GM23248 (cell line): ENCODE measurements around the gene STAT6. TPM values are rescaled to one million over a fixed set of nuclear protein-coding genes. Genes with fewer than 3 reads are reported as not detected.

Source experiments
- DNase-seq: peaks from one replicate; pipeline ENCODE4 v3.0.0-alpha.2; 2015
- H2AFZ ChIP-seq: fragments of 200-600 bp; sonication (generic); 2 replicates; pipeline ENCODE4 v1.6.1; 2016; ENCODE audit warnings: antibody characterized with exemption
- H3F3A ChIP-seq: fragments of 200-600 bp; sonication (generic); 2 replicates; pipeline ENCODE4 v1.6.1; 2016; ENCODE audit warnings: mild to moderate bottlenecking, antibody characterized with exemption, mixed run types; ENCODE audit not compliant: insufficient read depth
- H3K27ac ChIP-seq: fragments of 200-600 bp; sonication (generic); 2 replicates; pipeline ENCODE4 v1.5.1; 2016; ENCODE audit warnings: mild to moderate bottlenecking
- H3K27me3 ChIP-seq: fragments of 200-600 bp; sonication (generic); replicated peaks from 2 replicates; pipeline ENCODE4 v1.6.1; 2016; ENCODE audit warnings: mild to moderate bottlenecking; ENCODE audit not compliant: insufficient read depth
- H3K36me3 ChIP-seq: fragments of 200-600 bp; sonication (generic); 2 replicates; pipeline ENCODE4 v1.6.1; 2016; ENCODE audit warnings: low read depth, mild to moderate bottlenecking
- H3K4me1 ChIP-seq: fragments of 200-600 bp; sonication (generic); 2 replicates; pipeline ENCODE4 v1.6.1; 2016; ENCODE audit warnings: mild to moderate bottlenecking; ENCODE audit not compliant: insufficient read depth
- H3K4me2 ChIP-seq: fragments of 200-600 bp; sonication (generic); one replicate; pipeline ENCODE4 v1.6.1; 2016; ENCODE audit warnings: mild to moderate bottlenecking; ENCODE audit not compliant: unreplicated experiment
- H3K4me3 ChIP-seq: fragments of 200-600 bp; sonication (generic); 2 replicates; pipeline ENCODE4 v1.5.1; 2016; ENCODE audit warnings: mild to moderate bottlenecking
- H3K79me2 ChIP-seq: fragments of 200-600 bp; sonication (generic); 2 replicates; pipeline ENCODE4 v1.6.1; 2016; ENCODE audit warnings: mild to moderate bottlenecking; ENCODE audit not compliant: insufficient read depth
- H3K9ac ChIP-seq: fragments of 200-600 bp; sonication (generic); 2 replicates; pipeline ENCODE4 v1.6.1; 2016; ENCODE audit warnings: mild to moderate bottlenecking
- H3K9me2 ChIP-seq: fragments of 200-600 bp; sonication (generic); 2 replicates; pipeline ENCODE4 v1.6.1; 2016; ENCODE audit warnings: mixed run types, mild to moderate bottlenecking, moderate library complexity; ENCODE audit not compliant: insufficient read depth
- H3K9me3 ChIP-seq: fragments of 200-600 bp; sonication (generic); one replicate; pipeline ENCODE4 v1.6.1; 2017; ENCODE audit warnings: low read depth
- H4K20me1 ChIP-seq: fragments of 200-600 bp; sonication (generic); 2 replicates; pipeline ENCODE4 v1.6.0; 2016; ENCODE audit not compliant: insufficient read depth
- EZH2 ChIP-seq: fragments of 200-600 bp; sonication (generic); IDR thresholded peaks from 2 replicates; pipeline ENCODE4 v1.6.1; 2018; ENCODE audit warnings: antibody characterized with exemption, mild to moderate bottlenecking; ENCODE audit not compliant: insufficient read depth, poor library complexity, severe bottlenecking
- EZH2phosphoT487 ChIP-seq: fragments of 200-600 bp; sonication (generic); IDR thresholded peaks from 2 replicates; pipeline ENCODE4 v1.6.1; 2018; ENCODE audit warnings: antibody characterized with exemption, moderate library complexity, mild to moderate bottlenecking, low read depth; ENCODE audit not compliant: insufficient read depth
- WGBS, 2 experiments: methylation state at CpG; one replicate each; pipeline ENCODE4 v1.1.6; 2015 to 2017; ENCODE audit warnings: low lambda C conversion rate in 2 of 2, low coverage in 1 of 2; ENCODE audit errors: missing lambda C conversion rate in 2 of 2; 5-methylcytosine and 5-hydroxymethylcytosine counted together
- in situ Hi-C: fragments of 300-500 bp; cut with MboI; formaldehyde crosslinking; loops from 2 replicates; pipeline ENCODE4 v1.15.0; 2020
- polyA plus RNA-seq: library from polyadenylated mRNA; unstranded; fragments of >200 nt; fragmentation: Nextera tagmentation; extraction: Ambion mirVana; gene quantifications from 2 replicates; pipeline ENCODE4 v1.2.1, GENCODE V29; 2016
- total RNA-seq: library from RNA; depleted of rRNA; stranded (reverse); fragments of >200 nt; shearing (Covaris generic); gene quantifications from 2 replicates; pipeline ENCODE4 v1.2.3, GENCODE V29; 2014

Gene STAT6
- total and polyA plus RNA-seq, 2 experiments from 2014 or later: 70.7 to 103 TPM

GRCh38 chr12:57154804-57155434 lies 43.8 kb upstream of the STAT6 start:
- H3F3A ChIP-seq: peaks cover 82% of the 10 kb centered on the region
- peaks cover 56% of the 10 kb centered on the region for H3K36me3 ChIP-seq
- no peak overlapping the region for H3K4me3 ChIP-seq
- 87 to 90% methylated on average over 5 of the region's 5 CpGs for WGBS, 2 experiments
- no peak overlapping the region for H3K4me2 ChIP-seq
- in situ Hi-C loops: no loop called here
- no peak overlapping the region for H2AFZ ChIP-seq
- H3K4me1 ChIP-seq: peaks cover 38% of the 10 kb centered on the region
- no peaks in the 10 kb centered on the region for H3K9me3 ChIP-seq
- peak overlapping the region; percentile 10; the same call in 1 of the 2 replicates for H3K27ac ChIP-seq
- H4K20me1 ChIP-seq: no peaks in the 10 kb centered on the region
- no peaks in the 10 kb centered on the region for H3K9me2 ChIP-seq
- 0 out of 2 replicates have a peak overlapping the region, but pooled peaks have one; percentile 17 for H3K9ac ChIP-seq
- no peaks in the 10 kb centered on the region for H3K27me3 ChIP-seq
- DNase-seq: no peak
- TF ChIP-seq EZH2phosphoT487 (no peak), EZH2 (no peak)
- peaks cover 89% of the 10 kb centered on the region for H3K79me2 ChIP-seq

- no peak overlapping the region for H3K4me3 ChIP-seq
- no peak for TF ChIP-seq EZH2
- TF ChIP-seq EZH2phosphoT487: no peak
- H3K79me2 ChIP-seq: peaks cover 80% of the 10 kb centered on the region
- 72 to 79% methylated on average over 6 of the region's 6 CpGs for WGBS, 2 experiments
- no peak for DNase-seq
- H3K9me2 ChIP-seq: no peaks in the 10 kb centered on the region
- no peaks in the 10 kb centered on the region for H3K9me3 ChIP-seq
- in situ Hi-C loops: no loop called here
- no peak overlapping the region for H3K4me2 ChIP-seq
- H3F3A ChIP-seq: peaks cover 85% of the 10 kb centered on the region
- H2AFZ ChIP-seq: no peak overlapping the region
- peak overlapping the region; percentile 98; the same call in 1 of the 2 replicates for H3K27ac ChIP-seq
- peaks cover 46% of the 10 kb centered on the region for H3K4me1 ChIP-seq
- H4K20me1 ChIP-seq: no peaks in the 10 kb centered on the region
- H3K27me3 ChIP-seq: no peaks in the 10 kb centered on the region
- no peak overlapping the region for H3K9ac ChIP-seq
- H3K36me3 ChIP-seq: peaks cover 53% of the 10 kb centered on the region
These were observed 42.9 kb upstream of the STAT6 start for GRCh38 chr12:57154076-57154475.

- Histone ChIP-seq H4K20me1 (no peaks in the 10 kb centered on the region), H3K4me1 (peaks cover 52% of the 10 kb centered on the region)
These were observed 42.3 kb upstream of the STAT6 start for GRCh38 chr12:57153415-57153997.

GRCh38 chr12:57152639-57153038 lies 41.5 kb upstream of the STAT6 start:
- peaks cover 61% of the 10 kb centered on the region for H3K4me1 ChIP-seq
- peak overlapping the region; percentile 98 for H3K27ac ChIP-seq
- no peaks in the 10 kb centered on the region for H3K9me3 ChIP-seq
- H2AFZ ChIP-seq: no peak overlapping the region
- peak overlapping the region; percentile 65 for H3K4me2 ChIP-seq
- peak overlapping the region; percentile 81 for H3K9ac ChIP-seq
- DNase-seq: peak; percentile 80
- peak overlapping the region; percentile 37; the same call in 1 of the 2 replicates for H3K4me3 ChIP-seq
- in situ Hi-C loops: no loop called here
- H3K27me3 ChIP-seq: no peaks in the 10 kb centered on the region
- no peaks in the 10 kb centered on the region for H3K9me2 ChIP-seq
- WGBS, 2 experiments: 7 to 16% methylated on average over 4 of the region's 4 CpGs
- no peaks in the 10 kb centered on the region for H4K20me1 ChIP-seq
- TF ChIP-seq EZH2phosphoT487 (no peak), EZH2 (no peak)
- H3K36me3 ChIP-seq: peaks cover 47% of the 10 kb centered on the region
- H3K79me2 ChIP-seq: peaks cover 77% of the 10 kb centered on the region
- H3F3A ChIP-seq: peaks cover 86% of the 10 kb centered on the region

More at GRCh38 chr12:57153415-57153997, 42.3 kb upstream of the STAT6 start:
- H3K27me3 ChIP-seq: no peaks in the 10 kb centered on the region
- 59 to 66% methylated on average over 1 of the region's 1 CpG for WGBS, 2 experiments
- peaks cover 47% of the 10 kb centered on the region for H3K36me3 ChIP-seq
- peak overlapping the region; percentile 98 for H3K27ac ChIP-seq
- H3K79me2 ChIP-seq: peaks cover 77% of the 10 kb centered on the region
- peak overlapping the region; percentile 81; the same call in 1 of the 2 replicates for H3K9ac ChIP-seq
- H3K9me2 ChIP-seq: no peaks in the 10 kb centered on the region
- no peak overlapping the region for H2AFZ ChIP-seq
- in situ Hi-C loops: no loop called here
- DNase-seq: no peak
- H3K4me2 ChIP-seq: peak overlapping the region; percentile 12
- TF ChIP-seq EZH2: no peak
- TF ChIP-seq EZH2phosphoT487: no peak
- peaks cover 84% of the 10 kb centered on the region for H3F3A ChIP-seq
- H3K9me3 ChIP-seq: no peaks in the 10 kb centered on the region
- no peak overlapping the region for H3K4me3 ChIP-seq
